ENCODE data around the gene HS6ST1.

HS6ST1 gene

DNA sequence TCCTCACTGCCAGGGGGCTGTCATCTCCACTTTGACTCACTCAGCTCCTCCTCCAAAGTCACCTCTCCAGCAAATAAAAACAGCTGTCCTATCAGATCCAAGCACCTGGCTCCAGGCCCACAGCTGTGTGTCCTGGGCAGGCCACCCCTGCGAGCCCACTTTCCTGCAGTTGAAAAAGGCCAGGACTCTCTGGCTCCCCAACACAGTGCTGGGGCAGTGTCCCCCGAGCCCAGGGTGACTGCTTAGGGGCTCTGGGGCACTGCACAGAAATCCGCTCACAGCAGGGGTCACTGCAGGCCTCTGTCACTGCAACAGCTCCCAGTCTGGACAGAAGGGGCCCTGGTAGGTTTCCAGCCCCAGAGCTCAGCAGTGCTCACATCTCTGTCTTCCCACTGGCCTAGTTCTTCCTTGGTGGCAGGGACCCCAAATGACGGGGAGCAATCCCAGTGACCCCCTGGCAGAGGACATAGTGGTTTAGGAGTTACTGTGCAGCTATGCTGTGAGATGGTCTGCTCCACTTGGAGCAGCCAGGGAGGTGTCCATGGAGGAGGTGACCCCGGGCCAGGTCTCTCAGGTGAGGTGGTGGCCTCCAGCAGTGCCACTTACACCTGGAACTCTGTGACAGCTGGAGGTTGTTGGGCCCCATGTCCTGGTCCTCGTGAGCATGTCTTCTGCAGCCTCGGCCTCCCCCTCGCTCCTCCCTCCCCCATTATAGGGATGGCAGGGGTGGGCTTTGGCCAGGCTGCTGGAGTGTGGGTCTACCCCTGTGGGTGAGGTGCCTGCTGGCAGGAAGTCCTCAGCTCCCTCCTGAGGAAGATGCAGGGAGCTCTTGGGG, 35.5 kb downstream of the HS6ST1 start:
- peaks cover 0 to 13% of the 10 kb centered on the region in 2 experiments; a peak in 1 of 3 replicates for H3K36me3 ChIP-seq (ENCODE audit: control insufficient read depth in 2 of 2, insufficient read depth in 1 of 2, low read length in 2 of 2)
- POLR2A ChIA-PET = no interaction called here

DNA sequence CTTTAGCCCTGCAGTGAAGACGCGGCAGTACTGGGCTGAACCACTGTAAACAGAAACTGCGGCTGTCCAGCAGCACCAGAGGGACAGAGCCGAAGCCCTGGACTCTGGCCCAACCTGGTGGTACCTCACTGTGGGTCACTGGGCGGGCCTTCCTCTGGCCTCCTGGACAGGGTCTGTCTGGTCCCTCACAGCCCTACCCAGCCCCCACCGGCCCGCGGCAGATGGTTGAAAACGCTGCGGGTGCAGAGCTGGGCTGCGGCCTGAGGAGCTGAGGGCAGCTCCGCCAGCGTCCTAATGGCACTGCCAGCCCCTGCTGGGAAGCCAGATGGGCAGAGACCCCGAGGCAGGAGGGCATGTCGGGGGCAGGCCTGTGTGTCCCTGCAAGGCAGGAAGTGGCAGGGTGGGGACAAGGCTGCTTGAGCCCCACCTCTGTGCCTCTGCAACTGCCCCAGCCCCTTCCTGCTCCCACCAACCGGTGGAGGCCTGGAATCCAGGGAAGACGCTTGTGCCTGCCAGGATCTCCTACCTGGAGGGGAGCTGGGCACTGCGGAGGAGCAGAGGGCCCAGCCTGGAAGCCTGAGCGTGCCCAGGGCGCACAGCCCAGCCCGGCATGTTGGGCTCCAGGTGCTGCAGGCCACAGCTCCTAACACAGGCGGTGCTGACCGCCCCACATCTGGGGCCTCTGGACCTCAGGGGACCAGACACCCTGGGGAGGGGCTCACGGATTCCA, 36.3 kb downstream of the HS6ST1 start:
- no peaks in the 10 kb centered on the region for H3K4me1 ChIP-seq (ENCODE audit: control insufficient read depth, insufficient read depth, low read length)
- peaks cover 0 to 14% of the 10 kb centered on the region in 2 experiments; a peak in 1 of 3 replicates for H3K36me3 ChIP-seq (ENCODE audit: control insufficient read depth in 2 of 2, insufficient read depth in 1 of 2, low read length in 2 of 2)
- H3K27ac ChIP-seq (ENCODE audit: extremely low read depth, low read depth, low read length) = no peak overlapping the region
- CTCF ChIA-PET = interaction anchor here (0.6 kb wide), 2 partner anchors 215 to 819 kb away, joined by 4 read pairs; no protein-coding TSS in a partner anchor
- TF ChIP-seq, protein P1, sequence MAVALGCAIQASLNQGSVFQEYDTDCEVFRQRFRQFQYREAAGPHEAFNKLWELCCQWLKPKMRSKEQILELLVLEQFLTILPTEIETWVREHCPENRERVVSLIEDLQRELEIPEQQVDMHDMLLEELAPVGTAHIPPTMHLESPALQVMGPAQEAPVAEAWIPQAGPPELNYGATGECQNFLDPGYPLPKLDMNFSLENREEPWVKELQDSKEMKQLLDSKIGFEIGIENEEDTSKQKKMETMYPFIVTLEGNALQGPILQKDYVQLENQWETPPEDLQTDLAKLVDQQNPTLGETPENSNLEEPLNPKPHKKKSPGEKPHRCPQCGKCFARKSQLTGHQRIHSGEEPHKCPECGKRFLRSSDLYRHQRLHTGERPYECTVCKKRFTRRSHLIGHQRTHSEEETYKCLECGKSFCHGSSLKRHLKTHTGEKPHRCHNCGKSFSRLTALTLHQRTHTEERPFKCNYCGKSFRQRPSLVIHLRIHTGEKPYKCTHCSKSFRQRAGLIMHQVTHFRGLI (tag by site-specific recombination; IDR thresholded peaks at IDR 0.05) = peak; percentile 43; the same call in 1 of the 2 replicates
- TF ChIP-seq, protein P2, sequence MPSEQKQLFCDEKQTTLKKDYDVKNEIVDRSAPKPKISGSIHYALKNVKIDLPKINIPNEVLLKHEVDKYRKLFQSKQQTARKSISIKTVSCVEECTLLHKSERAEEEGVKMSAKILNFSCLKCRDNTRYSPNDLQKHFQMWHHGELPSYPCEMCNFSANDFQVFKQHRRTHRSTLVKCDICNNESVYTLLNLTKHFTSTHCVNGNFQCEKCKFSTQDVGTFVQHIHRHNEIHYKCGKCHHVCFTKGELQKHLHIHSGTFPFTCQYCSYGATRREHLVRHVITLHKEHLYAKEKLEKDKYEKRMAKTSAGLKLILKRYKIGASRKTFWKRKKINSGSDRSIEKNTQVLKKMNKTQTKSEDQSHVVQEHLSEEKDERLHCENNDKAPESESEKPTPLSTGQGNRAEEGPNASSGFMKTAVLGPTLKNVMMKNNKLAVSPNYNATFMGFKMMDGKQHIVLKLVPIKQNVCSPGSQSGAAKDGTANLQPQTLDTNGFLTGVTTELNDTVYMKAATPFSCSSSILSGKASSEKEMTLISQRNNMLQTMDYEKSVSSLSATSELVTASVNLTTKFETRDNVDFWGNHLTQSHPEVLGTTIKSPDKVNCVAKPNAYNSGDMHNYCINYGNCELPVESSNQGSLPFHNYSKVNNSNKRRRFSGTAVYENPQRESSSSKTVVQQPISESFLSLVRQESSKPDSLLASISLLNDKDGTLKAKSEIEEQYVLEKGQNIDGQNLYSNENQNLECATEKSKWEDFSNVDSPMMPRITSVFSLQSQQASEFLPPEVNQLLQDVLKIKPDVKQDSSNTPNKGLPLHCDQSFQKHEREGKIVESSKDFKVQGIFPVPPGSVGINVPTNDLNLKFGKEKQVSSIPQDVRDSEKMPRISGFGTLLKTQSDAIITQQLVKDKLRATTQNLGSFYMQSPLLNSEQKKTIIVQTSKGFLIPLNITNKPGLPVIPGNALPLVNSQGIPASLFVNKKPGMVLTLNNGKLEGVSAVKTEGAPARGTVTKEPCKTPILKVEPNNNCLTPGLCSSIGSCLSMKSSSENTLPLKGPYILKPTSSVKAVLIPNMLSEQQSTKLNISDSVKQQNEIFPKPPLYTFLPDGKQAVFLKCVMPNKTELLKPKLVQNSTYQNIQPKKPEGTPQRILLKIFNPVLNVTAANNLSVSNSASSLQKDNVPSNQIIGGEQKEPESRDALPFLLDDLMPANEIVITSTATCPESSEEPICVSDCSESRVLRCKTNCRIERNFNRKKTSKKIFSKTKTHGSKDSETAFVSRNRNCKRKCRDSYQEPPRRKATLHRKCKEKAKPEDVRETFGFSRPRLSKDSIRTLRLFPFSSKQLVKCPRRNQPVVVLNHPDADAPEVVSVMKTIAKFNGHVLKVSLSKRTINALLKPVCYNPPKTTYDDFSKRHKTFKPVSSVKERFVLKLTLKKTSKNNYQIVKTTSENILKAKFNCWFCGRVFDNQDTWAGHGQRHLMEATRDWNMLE (tag by site-specific recombination; conservative IDR thresholded peaks at IDR 0.05; ENCODE audit: low read depth) = no peak
- no peaks in the 10 kb centered on the region for H3K9me3 ChIP-seq (ENCODE audit: control insufficient read depth, insufficient read depth, low read depth, low read length)
- POLR2A ChIA-PET = no interaction called here
- no peak overlapping the region for H3K4me3 ChIP-seq (ENCODE audit: low read depth, low read length)

More for the DNA sequence above, 35.5 kb downstream of the HS6ST1 start:
- Histone ChIP-seq H3K9me3 (ENCODE audit: control insufficient read depth, insufficient read depth, low read depth, low read length) (no peaks in the 10 kb centered on the region), H3K4me1 (ENCODE audit: control insufficient read depth, insufficient read depth, low read length) (no peaks in the 10 kb centered on the region), H3K4me3 (ENCODE audit: low read depth, low read length) (no peak overlapping the region), H3K27ac (ENCODE audit: extremely low read depth, low read depth, low read length) (no peak overlapping the region)
- TF ChIP-seq ZNF223 (tag by site-specific recombination; IDR thresholded peaks at IDR 0.05) (no peak), SCRT2 (tag by site-specific recombination; IDR thresholded peaks at IDR 0.05) (no peak), IKZF3 (tag by site-specific recombination; IDR thresholded peaks at IDR 0.05) (no peak)
- TF ChIP-seq, protein P3, sequence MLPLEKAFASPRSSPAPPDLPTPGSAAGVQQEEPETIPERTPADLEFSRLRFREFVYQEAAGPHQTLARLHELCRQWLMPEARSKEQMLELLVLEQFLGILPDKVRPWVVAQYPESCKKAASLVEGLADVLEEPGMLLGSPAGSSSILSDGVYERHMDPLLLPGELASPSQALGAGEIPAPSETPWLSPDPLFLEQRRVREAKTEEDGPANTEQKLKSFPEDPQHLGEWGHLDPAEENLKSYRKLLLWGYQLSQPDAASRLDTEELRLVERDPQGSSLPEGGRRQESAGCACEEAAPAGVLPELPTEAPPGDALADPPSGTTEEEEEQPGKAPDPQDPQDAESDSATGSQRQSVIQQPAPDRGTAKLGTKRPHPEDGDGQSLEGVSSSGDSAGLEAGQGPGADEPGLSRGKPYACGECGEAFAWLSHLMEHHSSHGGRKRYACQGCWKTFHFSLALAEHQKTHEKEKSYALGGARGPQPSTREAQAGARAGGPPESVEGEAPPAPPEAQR (tag by site-specific recombination; IDR thresholded peaks at IDR 0.05) = no peak
- CTCF ChIA-PET = interaction anchor here (0.6 kb wide), 2 partner anchors 216 to 820 kb away, joined by 4 read pairs; no protein-coding TSS in a partner anchor

DNA sequence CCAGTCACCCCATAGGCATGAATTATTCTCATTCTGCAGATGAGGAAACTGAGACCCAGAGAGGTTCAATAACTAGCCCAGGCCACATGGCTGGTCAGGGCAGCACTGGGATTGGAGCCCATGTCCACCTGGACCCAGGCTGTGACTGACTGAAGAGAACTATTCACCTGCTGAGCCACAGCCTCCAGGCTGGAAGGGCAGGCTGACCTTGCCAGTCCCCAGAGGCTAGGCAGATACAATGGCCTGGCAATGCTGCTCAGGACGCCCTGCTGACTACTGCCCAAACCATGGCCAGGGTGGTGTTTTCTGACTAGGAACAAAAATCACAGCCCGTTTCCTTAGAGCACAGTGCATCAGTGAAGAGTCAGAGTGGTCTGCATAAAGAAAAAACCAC, 36.8 kb downstream of the HS6ST1 start:
- Histone ChIP-seq H3K27ac (ENCODE audit: extremely low read depth, low read depth, low read length) (no peak overlapping the region), H3K4me3 (ENCODE audit: low read depth, low read length) (no peak overlapping the region), H3K36me3 (ENCODE audit: control insufficient read depth in 2 of 2, insufficient read depth in 1 of 2, low read length in 2 of 2) (peaks cover 0 to 19% of the 10 kb centered on the region in 2 experiments; a peak in 1 of 3 replicates), H3K9me3 (ENCODE audit: control insufficient read depth, insufficient read depth, low read depth, low read length) (no peaks in the 10 kb centered on the region), H3K4me1 (ENCODE audit: control insufficient read depth, insufficient read depth, low read length) (no peaks in the 10 kb centered on the region)
- TF ChIP-seq MEIS1 (CRISPR knock-in tag; IDR thresholded peaks at IDR 0.05; ENCODE audit: borderline replicate concordance) (no peak), ZFP69B (tag by site-specific recombination; IDR thresholded peaks at IDR 0.05) (no peak), SCRT2 (tag by site-specific recombination; IDR thresholded peaks at IDR 0.05) (no peak), ZNF530 (tag by site-specific recombination; IDR thresholded peaks at IDR 0.05; ENCODE audit: low read depth) (no peak), YY2 (tag by site-specific recombination; IDR thresholded peaks at IDR 0.05) (no peak), ZNF423 (tag by site-specific recombination; IDR thresholded peaks at IDR 0.05) (no peak), ZNF133 (tag by site-specific recombination; IDR thresholded peaks at IDR 0.05) (no peak), ZNF624 (tag by site-specific recombination; IDR thresholded peaks at IDR 0.05) (no peak)
- TF ChIP-seq, protein P4, sequence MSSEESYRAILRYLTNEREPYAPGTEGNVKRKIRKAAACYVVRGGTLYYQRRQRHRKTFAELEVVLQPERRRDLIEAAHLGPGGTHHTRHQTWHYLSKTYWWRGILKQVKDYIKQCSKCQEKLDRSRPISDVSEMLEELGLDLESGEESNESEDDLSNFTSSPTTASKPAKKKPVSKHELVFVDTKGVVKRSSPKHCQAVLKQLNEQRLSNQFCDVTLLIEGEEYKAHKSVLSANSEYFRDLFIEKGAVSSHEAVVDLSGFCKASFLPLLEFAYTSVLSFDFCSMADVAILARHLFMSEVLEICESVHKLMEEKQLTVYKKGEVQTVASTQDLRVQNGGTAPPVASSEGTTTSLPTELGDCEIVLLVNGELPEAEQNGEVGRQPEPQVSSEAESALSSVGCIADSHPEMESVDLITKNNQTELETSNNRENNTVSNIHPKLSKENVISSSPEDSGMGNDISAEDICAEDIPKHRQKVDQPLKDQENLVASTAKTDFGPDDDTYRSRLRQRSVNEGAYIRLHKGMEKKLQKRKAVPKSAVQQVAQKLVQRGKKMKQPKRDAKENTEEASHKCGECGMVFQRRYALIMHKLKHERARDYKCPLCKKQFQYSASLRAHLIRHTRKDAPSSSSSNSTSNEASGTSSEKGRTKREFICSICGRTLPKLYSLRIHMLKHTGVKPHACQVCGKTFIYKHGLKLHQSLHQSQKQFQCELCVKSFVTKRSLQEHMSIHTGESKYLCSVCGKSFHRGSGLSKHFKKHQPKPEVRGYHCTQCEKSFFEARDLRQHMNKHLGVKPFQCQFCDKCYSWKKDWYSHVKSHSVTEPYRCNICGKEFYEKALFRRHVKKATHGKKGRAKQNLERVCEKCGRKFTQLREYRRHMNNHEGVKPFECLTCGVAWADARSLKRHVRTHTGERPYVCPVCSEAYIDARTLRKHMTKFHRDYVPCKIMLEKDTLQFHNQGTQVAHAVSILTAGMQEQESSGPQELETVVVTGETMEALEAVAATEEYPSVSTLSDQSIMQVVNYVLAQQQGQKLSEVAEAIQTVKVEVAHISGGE (tag by site-specific recombination; conservative IDR thresholded peaks at IDR 0.05; ENCODE audit: low read depth) = no peak
- TF ChIP-seq, protein P5, sequence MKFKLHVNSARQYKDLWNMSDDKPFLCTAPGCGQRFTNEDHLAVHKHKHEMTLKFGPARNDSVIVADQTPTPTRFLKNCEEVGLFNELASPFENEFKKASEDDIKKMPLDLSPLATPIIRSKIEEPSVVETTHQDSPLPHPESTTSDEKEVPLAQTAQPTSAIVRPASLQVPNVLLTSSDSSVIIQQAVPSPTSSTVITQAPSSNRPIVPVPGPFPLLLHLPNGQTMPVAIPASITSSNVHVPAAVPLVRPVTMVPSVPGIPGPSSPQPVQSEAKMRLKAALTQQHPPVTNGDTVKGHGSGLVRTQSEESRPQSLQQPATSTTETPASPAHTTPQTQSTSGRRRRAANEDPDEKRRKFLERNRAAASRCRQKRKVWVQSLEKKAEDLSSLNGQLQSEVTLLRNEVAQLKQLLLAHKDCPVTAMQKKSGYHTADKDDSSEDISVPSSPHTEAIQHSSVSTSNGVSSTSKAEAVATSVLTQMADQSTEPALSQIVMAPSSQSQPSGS (tag by site-specific recombination; IDR thresholded peaks at IDR 0.05; ENCODE audit: low read depth) = no peak
- ChIA-PET CTCF (no interaction called here), POLR2A (no interaction called here)
